Omental fat pad (tissue), 4 donors: ENCODE data around the gene VAV2. TPM values are rescaled to one million over a fixed set of nuclear protein-coding genes. Genes with fewer than 3 reads are reported as not detected.
A peak's percentile ranks its signal among the peaks of the same experiment; 100 is the strongest.

Experiments
- ATAC-seq: fragments of 150-250 bp; one replicate; pipeline ENCODE4 v1.9.1; 2016; ENCODE audit warnings: mild to moderate bottlenecking, moderate library complexity; ENCODE audit not compliant: low FRiP score
- DNase-seq: peaks from one replicate; pipeline ENCODE4 v3.0.0-alpha.2; 2019; ENCODE audit warnings: low spot score
- CTCF ChIP-seq, 3 donors: fragments of 450-650 bp; IDR thresholded peaks; one replicate each; pipeline ENCODE4 v1.5.1; 2016 to 2017; ENCODE audit warnings: antibody characterized with exemption in 3 of 3, mild to moderate bottlenecking in 3 of 3, moderate library complexity in 2 of 3
- total RNA-seq, 4 donors: library from RNA; depleted of rRNA; stranded (reverse); fragments of >200 nt; gene quantifications; one replicate each; pipeline ENCODE4 v1.1.0, GENCODE V29; 2016

Gene VAV2
- total RNA-seq, 4 donors from 2014 or later: 4.0 to 10.9 (median 6.2) TPM

GRCh38 chr9:133982971-133983720, 9.0 kb downstream of the VAV2 start:
- no peak for TF ChIP-seq CTCF (IDR thresholded peaks at IDR 0.05)
- ATAC-seq: peak; percentile 9
- no peak for DNase-seq

- DNase-seq (no peak), ATAC-seq (no peak)
- TF ChIP-seq CTCF (IDR thresholded peaks at IDR 0.05): no peak
Measured at GRCh38 chr9:133981958-133982681, 10.0 kb downstream of the VAV2 start.

- no peak for DNase-seq
- no peak for TF ChIP-seq CTCF (IDR thresholded peaks at IDR 0.05)
- no peak for ATAC-seq
Measured at GRCh38 chr9:133981589-133981957, 10.6 kb downstream of the VAV2 start.

GRCh38 chr9:133980864-133981588, 11.1 kb downstream of the VAV2 start:
- no peak for DNase-seq
- no peak for TF ChIP-seq CTCF (IDR thresholded peaks at IDR 0.05)
- ATAC-seq: no peak

- DNase-seq (no peak), ATAC-seq (no peak)
- TF ChIP-seq CTCF (IDR thresholded peaks at IDR 0.05): no peak
Measured at GRCh38 chr9:133979921-133980863, 11.9 kb downstream of the VAV2 start.

GRCh38 chr9:133979273-133979920, 12.7 kb downstream of the VAV2 start:
- DNase-seq (no peak), ATAC-seq (no peak)
- no peak for TF ChIP-seq CTCF (IDR thresholded peaks at IDR 0.05)
